HG03378 (cell line): ENCODE results near the gene ACACA.
"Not testable (repeated sequence)": the region's sequence is repeated elsewhere in the genome, so short reads cannot be mapped to it uniquely, and the experiment has no call there.

Experiments used
- ATAC-seq: cut with Tn5 transposase; IDR thresholded peaks from one replicate; pipeline ENCODE4 v1.9.1; 2021; ENCODE audit warnings: mild to moderate bottlenecking, moderate library complexity; ENCODE audit not compliant: unreplicated experiment

ACACA gene

DNA sequence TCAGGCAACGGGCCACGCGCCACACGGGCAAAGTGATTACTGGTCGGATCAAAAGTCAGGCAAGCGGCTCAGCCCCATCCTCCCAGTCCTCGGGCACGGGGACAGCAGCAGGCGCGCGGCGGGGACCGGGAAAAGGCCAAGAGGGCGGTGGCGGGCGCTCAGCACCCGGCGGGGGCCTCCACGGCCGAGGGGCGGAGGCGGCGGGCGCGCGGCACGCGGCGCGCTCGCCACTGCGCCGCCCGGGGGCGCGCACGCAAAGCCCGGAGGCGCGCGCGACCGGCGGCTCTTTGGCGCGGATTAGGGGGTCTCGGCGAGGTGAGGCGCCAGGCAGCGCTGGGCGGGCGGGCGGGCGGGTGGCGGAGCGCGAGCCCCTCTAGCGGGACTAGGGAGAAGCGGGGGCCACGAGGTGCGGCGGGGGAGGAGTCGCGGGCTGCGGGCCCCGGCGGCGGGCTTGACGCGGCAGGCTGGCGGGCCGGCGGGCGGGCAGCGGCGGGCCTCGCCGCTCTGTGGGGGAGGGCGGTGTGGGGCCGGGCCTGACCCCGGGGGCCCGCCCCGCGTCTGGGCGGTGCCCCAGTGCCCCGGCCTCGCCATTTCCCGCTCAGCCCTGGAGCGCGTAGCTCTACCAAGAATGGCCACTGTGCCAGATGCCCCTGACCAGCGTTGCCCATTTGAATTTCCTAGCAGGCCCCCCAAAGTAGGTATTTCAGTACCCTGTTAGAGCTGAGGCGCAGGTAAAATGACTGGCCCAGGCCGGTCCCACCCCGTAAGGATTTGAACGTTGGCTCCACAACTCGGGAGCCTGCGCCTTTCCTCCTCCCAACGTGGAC is at the start of gene ACACA, which contains the start of gene TADA2A:
Gene ACACA (minus strand): TSS at position 202 of the 827 bp plus-strand sequence. CDS start 537 bp downstream, outside the sequence.
Gene TADA2A (plus strand): TSS at position 252 of the 827 bp plus-strand sequence. CDS start 4,480 bp downstream, outside the sequence.
- peak; percentile 49 for ATAC-seq

DNA sequence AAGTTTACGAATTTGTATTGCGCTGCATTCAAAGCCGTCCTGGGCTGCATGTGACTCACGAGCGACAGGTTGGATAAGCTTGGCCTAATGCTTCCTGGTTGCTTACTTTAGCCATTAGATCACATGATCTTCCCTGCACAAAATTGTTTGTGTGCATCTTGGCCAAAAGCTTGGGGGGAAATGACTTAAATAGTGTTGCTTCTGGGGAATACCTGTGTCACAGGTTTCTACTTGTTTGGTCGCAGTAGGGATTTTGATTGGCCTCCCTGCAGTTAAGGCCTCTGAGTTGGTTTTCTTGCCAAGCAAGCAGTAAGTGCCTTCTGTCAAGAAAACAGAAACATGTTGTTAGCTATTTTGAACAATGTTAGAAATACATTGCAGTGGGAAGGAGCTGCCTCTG is 43.5 kb upstream of the ACACA start:
- no peak for ATAC-seq

DNA sequence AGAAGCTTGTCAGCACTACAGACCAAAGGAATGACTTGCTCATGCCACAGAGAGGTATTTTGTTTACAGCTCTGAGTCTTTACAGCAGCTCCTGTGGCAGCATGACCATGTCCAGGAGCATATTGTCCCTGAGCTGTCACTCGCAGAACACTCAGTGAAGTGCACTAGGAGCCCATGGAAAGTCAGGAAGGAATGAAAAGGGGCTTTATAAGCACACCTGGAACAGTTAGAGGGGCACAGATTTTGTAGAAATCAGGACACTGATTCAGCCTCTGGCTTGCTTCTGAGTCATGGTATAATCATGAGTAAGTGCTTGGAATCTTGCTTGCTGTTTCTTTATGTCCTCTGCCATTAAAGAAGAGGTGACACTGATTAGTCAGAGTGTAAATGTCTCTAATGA is 41.0 kb upstream of the ACACA start:
- ATAC-seq, result no peak

DNA sequence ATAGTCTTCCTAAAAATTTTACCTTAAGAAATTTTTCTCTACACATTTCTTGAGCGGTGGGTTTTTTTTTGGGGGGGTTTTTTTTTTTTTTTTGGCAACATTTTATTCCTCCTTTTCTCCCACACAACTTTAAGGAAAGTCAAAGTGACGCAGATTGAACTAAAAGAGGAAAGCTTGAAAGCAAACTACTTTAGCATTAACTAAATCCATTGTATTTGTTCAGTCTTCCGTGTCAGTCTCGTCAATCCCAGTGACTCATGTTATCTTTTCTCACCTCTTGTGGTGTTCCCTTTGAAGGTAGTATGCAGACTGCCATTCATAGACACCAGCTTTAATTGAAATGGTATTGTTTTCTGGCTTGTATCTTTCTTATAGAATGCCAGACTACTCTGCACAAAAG is 39.4 kb upstream of the ACACA start:
- ATAC-seq, result no peak

GRCh38 chr17:37441369-37442014 is 34.9 kb upstream of the ACACA start:
- not testable (repeated sequence) for ATAC-seq

DNA sequence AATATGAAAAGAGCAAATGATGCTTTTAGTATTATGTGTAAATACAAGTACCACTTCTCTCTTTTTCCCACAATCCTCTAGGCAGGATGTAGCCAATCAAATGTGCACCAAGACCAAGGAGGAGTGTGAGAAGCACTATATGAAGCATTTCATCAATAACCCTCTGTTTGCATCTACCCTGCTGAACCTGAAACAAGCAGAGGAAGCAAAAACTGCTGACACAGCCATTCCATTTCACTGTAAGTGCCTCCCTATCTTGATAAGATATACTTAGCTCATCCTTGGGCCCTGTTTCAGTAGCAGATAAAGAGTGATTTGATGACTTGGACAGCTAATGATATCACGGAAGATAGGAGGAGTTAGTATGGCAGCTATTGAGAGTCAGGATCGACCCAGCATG is 33.8 kb upstream of the ACACA start:
- ATAC-seq, result no peak

- ATAC-seq, result no peak
Observed at GRCh38 chr17:37438141-37438540, 31.5 kb upstream of the ACACA start.

DNA sequence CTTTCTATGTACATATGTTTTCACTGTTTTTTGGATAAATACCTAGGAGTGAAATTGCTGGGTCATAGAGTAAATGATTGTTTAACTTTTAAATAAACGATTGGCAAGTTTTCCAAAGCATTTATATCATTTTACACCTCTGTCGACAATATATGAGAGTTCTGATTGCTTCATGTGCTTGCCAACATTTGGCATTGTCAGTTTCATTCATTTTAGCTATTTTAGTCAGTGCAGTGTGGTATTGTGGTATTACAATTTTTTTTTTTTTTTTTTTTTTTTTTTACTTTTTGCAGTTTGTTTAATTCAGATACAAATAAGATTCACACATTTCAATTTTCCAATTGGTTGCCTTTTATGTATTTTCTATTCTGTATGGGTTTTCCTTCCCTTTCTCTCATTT is 26.0 kb upstream of the ACACA start:
- ATAC-seq, result no peak

DNA sequence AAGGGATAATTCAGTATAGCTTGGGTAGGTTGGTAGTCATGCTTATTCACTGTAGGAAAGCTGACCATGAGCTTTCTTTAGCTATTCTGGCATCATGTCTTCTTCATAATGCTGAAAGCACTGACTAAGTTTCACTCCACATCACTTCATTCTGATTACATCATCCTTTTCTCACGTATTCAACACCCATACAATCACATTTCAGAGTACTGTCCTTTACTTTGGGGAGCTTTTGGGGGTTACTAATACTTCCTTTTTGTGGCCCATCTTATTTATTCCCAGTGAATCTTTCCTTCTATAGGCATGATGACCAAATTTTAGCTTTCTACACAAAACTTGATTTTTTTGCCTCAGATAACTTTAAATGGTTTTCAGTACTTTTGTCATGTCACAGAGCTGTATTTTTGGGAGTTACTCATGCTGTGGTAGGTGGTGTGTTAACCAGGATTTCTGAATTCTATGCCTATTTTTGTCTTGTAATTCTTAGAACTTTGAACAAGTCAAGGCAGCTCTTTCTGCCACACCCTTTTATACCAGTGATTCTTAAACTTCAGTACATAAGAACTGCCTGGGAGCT is 23.5 kb upstream of the ACACA start:
- no peak for ATAC-seq

DNA sequence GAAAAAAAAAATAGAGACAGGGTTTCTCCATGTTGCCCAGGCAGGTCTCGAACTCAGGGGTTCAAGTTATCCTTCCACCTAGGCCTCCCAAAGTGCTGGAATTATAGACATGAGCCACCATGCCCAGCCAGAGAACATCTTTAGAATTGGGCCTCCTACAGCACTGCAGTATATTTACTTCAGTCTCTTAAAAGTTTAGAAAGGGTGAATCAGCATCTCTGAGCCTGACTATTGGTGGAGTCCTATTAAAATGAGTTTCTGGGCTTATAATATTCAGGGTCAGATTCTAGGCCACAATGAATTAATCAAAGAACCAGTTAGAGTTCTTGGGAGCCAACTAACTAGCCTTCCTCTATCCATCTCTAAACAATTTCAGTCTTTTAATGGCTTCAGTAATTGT is 22.8 kb upstream of the ACACA start:
- no peak for ATAC-seq

DNA sequence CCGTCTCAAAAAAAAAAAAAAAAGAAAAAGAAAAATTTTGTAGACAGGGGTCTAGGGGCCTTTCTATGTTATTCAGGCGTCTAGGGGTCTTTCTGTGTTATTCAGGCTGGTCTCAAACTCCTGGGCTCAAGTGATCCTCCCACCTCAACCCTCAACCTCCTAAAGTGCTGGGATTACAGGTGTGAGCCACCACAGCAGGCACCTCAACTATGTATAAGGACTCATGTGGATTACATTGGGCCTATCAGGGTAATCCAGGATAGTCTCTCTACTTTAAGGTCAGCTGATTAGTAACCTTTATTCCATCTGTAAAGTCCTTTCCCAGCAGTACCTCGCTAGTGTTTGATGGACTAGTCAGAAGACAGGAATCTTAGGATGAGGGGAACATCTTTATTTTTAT is 22.4 kb upstream of the ACACA start:
- ATAC-seq, result no peak

GRCh38 chr17:37425268-37425667 is 18.6 kb upstream of the ACACA start:
- no peak for ATAC-seq

GRCh38 chr17:37422971-37423625 is 16.5 kb upstream of the ACACA start:
- no peak for ATAC-seq

DNA sequence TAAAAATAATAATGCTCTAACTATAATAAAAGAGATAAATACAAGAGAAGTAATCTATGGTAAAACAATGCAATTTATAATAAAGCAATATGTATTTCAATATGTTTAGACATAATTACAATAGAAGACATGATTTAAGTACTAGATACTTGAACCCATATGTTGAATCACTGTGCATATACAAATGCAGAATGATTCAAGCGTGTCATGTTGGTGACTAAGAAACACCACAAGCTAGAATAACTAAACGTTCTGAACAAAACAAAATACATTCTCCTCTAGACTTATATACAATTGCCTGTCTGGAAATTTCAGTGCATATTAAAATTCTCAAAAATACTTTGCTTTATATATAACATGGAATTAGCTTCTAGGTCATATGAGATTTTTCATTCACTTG is 11.2 kb upstream of the ACACA start:
- ATAC-seq, result no peak

- no peak for ATAC-seq
Observed at GRCh38 chr17:37413875-37414519, 7.4 kb upstream of the ACACA start.

- ATAC-seq, result no peak
Observed at GRCh38 chr17:37410357-37410756, 3.7 kb upstream of the ACACA start.

- ATAC-seq, result not testable (repeated sequence)
Observed at GRCh38 chr17:37408145-37408479, 1.5 kb upstream of the ACACA start.

- peak; percentile 26 for ATAC-seq
Observed at GRCh38 chr17:37405955-37406634, 541 bp downstream of the ACACA start.

- not testable (repeated sequence) for ATAC-seq
Observed at GRCh38 chr17:37405522-37405921, 1.1 kb downstream of the ACACA start.

GRCh38 chr17:37400505-37400904 is 6.1 kb downstream of the ACACA start:
- ATAC-seq, result no peak
